K562 (cell line): ENCODE measurements around the gene MYH3. TPM values are rescaled to one million over a fixed set of nuclear protein-coding genes. Genes with fewer than 3 reads are reported as not detected.
A peak's percentile ranks its signal among the peaks of the same experiment; 100 is the strongest.

ENCODE experiments used
- ARID2 ChIP-seq: fragments of 450-650 bp; IDR thresholded peaks from 2 replicates; pipeline ENCODE4 v1.6.1; 2017; ENCODE audit warnings: antibody characterized with exemption, mild to moderate bottlenecking
- BCL6 ChIP-seq: fragments of 250-450 bp; sonication (Bioruptor Pico); IDR thresholded peaks from 2 replicates; pipeline ENCODE4 v1.4.0; 2020
- BRD4 ChIP-seq: fragments of 200-600 bp; sonication (generic); IDR thresholded peaks from 2 replicates; pipeline ENCODE4 v1.6.1; 2017; ENCODE audit warnings: inconsistent platforms
- GABPB1 ChIP-seq: sonication (generic); formaldehyde crosslinking; IDR thresholded peaks from 2 replicates; pipeline ENCODE4 v1.8.0; 2022; ENCODE audit warnings: mild to moderate bottlenecking, missing genetic modification reagents
- HDAC8 ChIP-seq: fragments of 450-650 bp; IDR thresholded peaks from 2 replicates; pipeline ENCODE4 v1.6.1; 2016; ENCODE audit warnings: mild to moderate bottlenecking, missing genetic modification characterization, moderate library complexity, missing compliant biosample characterization
- PHF8 ChIP-seq: fragments of 200-600 bp; sonication (generic); IDR thresholded peaks from 2 replicates; pipeline ENCODE4 v1.6.1; 2012; ENCODE audit warnings: mixed run types, mild to moderate bottlenecking, inconsistent platforms, low read length, moderate library complexity, borderline replicate concordance
- PTRF ChIP-seq: fragments of 450-650 bp; IDR thresholded peaks from 2 replicates; pipeline ENCODE4 v1.6.1; 2016; ENCODE audit warnings: mild to moderate bottlenecking, missing genetic modification characterization, missing compliant biosample characterization
- RNF219 ChIP-seq: fragments of 250-450 bp; sonication (Bioruptor Pico); IDR thresholded peaks from 2 replicates; pipeline ENCODE4 v1.5.0; 2022; ENCODE audit warnings: mild to moderate bottlenecking
- TCF3 ChIP-seq: sonication (generic); formaldehyde crosslinking; IDR thresholded peaks from 2 replicates; pipeline ENCODE4 v1.4.0; 2020; ENCODE audit warnings: mild to moderate bottlenecking, missing genetic modification reagents
- TFAP4 ChIP-seq: sonication (generic); formaldehyde crosslinking; IDR thresholded peaks from 2 replicates; pipeline ENCODE4 v1.8.0; 2022; ENCODE audit warnings: missing genetic modification reagents, mild to moderate bottlenecking, moderate library complexity, borderline replicate concordance
- WHSC1 ChIP-seq: IDR thresholded peaks from one replicate; pipeline ENCODE4 v1.6.1; 2012; ENCODE audit warnings: low read length, control low read depth, inconsistent platforms
- ZBTB1 ChIP-seq: sonication (generic); formaldehyde crosslinking; IDR thresholded peaks from 2 replicates; pipeline ENCODE4 v1.8.1; 2023; ENCODE audit warnings: missing genetic modification reagents, low read depth, mild to moderate bottlenecking, borderline replicate concordance
- ZBTB7A ChIP-seq: IDR thresholded peaks from 2 replicates; pipeline ENCODE4 v1.6.1; 2011; ENCODE audit warnings: low read depth, mild to moderate bottlenecking, low read length, moderate library complexity, borderline replicate concordance; ENCODE audit not compliant: control insufficient read depth
- ZFP30 ChIP-seq: fragments of 250-450 bp; sonication (Bioruptor Pico); IDR thresholded peaks from 2 replicates; pipeline ENCODE4 v1.8.0; 2022; ENCODE audit warnings: moderate library complexity, mild to moderate bottlenecking, inconsistent platforms, borderline replicate concordance
- ZNF134 ChIP-seq: fragments of 250-450 bp; sonication (Bioruptor Pico); conservative IDR thresholded peaks from 2 replicates; pipeline ENCODE4 v1.4.0; 2020
- ZNF444 ChIP-seq: fragments of 250-450 bp; sonication (Bioruptor Pico); IDR thresholded peaks from 2 replicates; pipeline ENCODE4 v1.4.0; 2020; ENCODE audit warnings: mild to moderate bottlenecking, moderate library complexity
- polyA plus RNA-seq, 8 experiments: library from polyadenylated mRNA; depleted of rRNA in 4 of 8; stranded (reverse) in 5 of 8; unstranded in 3 of 8; fragments of >200 nt; fragmentation: Nextera tagmentation in 2 of 8; fragmentation: Illumina TruSeq in 1 of 8; extraction: Ambion mirVana in 2 of 8; extraction: Trizol in 1 of 8; gene quantifications; 2 replicates each; pipeline versions ENCODE4 v1.2.1 to v1.2.3, GENCODE V29; 2011 to 2014; ENCODE audit warnings: inconsistent platforms in 1 of 8, missing spikeins in 1 of 8
- total RNA-seq, 7 experiments: library from RNA; depleted of rRNA in 6 of 7; stranded (reverse); fragments of >200 nt in 6 of 7; fragmentation: Illumina TruSeq in 2 of 7; extraction: Trizol in 2 of 7; gene quantifications; 2 replicates each; pipeline versions ENCODE4 v1.2.1 to v1.2.3, GENCODE V29; 2011 to 2021; ENCODE audit warnings: low replicate concordance in 1 of 7
- TF ChIP-seq, protein P1 (sequence below): fragments of 450-650 bp; IDR thresholded peaks from 2 replicates; pipeline ENCODE4 v1.6.1; 2016; ENCODE audit warnings: borderline replicate concordance
- TF ChIP-seq, protein P2 (sequence below), 2 experiments: fragments of 450-650 bp; conservative IDR thresholded peaks; 2 replicates each; pipeline ENCODE4 v1.6.1; 2017; ENCODE audit warnings: mild to moderate bottlenecking in 2 of 2, moderate library complexity in 2 of 2
- TF ChIP-seq, protein P3 (sequence below): sonication (generic); formaldehyde crosslinking; IDR thresholded peaks from 2 replicates; pipeline ENCODE4 v1.5.0; 2020; ENCODE audit warnings: missing genetic modification reagents

Gene MYH3
- total and polyA plus RNA-seq, 9 of the 15 experiments (the other 6 are each of a cell fraction or from before 2014, with no cell fraction given), result 0.24 to 0.75 (median 0.40) TPM; not detected in 1

DNA sequence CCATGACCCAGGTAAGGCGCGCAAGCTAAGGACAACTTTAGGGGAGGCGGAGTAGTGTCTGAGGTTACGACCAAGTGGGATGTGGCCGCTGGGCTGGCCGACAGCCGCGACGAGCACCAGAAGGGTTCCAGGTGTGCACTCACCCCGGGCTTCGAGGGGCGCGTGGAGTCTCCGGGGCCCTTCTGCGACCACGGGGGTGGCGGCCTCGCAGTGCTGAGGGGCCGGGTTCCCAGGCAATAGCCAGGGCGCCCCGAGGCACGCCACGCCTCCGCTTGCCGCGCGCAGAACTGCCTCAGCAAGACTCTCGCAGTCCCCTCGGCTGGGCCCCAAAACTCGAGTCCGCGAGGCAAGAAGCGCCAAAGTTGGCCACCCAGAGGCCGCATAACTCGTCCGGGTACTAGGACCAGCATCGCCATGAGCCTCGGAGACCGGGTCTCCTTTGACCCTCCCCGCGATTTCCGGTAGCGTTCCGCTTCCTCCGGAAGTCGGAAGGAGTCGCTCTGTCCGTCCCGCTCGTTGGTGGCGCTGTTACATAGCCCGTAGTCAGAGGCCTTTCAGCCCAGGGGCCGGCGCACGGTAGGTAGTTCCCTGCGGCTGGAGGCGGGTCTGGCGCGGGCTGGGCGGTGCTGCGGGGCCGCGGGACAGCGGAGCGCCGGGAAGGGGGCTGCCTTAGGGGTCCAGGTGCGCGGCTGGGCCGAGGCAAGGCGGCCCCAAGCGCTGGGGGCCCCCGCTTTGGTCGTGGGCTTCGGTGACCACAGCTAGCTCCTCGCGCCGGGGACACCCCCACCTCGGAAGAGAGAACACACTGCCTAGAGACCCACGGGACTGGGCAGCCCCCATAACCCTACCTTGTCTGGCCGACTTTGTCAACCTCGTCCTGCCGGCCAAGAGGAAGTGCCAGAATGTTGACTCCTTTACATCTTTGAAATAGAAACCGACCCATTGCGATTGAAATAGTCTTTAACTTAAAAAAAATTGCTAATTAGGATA lies 40.3 kb upstream of the MYH3 start, which contains the start of the genes ADPRM and SCO1 (continued):
- TF ChIP-seq ZNF134 (CRISPR knock-in tag), result no peak
- TF ChIP-seq PTRF (tag), result no peak
- TF ChIP-seq, protein P1, sequence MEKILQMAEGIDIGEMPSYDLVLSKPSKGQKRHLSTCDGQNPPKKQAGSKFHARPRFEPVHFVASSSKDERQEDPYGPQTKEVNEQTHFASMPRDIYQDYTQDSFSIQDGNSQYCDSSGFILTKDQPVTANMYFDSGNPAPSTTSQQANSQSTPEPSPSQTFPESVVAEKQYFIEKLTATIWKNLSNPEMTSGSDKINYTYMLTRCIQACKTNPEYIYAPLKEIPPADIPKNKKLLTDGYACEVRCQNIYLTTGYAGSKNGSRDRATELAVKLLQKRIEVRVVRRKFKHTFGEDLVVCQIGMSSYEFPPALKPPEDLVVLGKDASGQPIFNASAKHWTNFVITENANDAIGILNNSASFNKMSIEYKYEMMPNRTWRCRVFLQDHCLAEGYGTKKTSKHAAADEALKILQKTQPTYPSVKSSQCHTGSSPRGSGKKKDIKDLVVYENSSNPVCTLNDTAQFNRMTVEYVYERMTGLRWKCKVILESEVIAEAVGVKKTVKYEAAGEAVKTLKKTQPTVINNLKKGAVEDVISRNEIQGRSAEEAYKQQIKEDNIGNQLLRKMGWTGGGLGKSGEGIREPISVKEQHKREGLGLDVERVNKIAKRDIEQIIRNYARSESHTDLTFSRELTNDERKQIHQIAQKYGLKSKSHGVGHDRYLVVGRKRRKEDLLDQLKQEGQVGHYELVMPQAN, result peak; percentile 75; the same call in 1 of the 2 replicates
- TF ChIP-seq RNF219 (CRISPR knock-in tag), result no peak
- TF ChIP-seq ZNF444 (CRISPR knock-in tag), result no peak
- TF ChIP-seq BRD4, result no peak
- TF ChIP-seq, protein P2, sequence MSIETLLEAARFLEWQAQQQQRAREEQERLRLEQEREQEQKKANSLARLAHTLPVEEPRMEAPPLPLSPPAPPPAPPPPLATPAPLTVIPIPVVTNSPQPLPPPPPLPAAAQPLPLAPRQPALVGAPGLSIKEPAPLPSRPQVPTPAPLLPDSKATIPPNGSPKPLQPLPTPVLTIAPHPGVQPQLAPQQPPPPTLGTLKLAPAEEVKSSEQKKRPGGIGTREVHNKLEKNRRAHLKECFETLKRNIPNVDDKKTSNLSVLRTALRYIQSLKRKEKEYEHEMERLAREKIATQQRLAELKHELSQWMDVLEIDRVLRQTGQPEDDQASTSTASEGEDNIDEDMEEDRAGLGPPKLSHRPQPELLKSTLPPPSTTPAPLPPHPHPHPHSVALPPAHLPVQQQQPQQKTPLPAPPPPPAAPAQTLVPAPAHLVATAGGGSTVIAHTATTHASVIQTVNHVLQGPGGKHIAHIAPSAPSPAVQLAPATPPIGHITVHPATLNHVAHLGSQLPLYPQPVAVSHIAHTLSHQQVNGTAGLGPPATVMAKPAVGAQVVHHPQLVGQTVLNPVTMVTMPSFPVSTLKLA (conservative IDR thresholded peaks at IDR 0.05), result peak; percentile 59 to 81; a peak in 2 of 4 replicates
- TF ChIP-seq, protein P3, sequence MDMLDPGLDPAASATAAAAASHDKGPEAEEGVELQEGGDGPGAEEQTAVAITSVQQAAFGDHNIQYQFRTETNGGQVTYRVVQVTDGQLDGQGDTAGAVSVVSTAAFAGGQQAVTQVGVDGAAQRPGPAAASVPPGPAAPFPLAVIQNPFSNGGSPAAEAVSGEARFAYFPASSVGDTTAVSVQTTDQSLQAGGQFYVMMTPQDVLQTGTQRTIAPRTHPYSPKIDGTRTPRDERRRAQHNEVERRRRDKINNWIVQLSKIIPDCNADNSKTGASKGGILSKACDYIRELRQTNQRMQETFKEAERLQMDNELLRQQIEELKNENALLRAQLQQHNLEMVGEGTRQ (CRISPR knock-in tag), result no peak
- no peak for TF ChIP-seq HDAC8 (tag)
- TF ChIP-seq TCF3 (CRISPR knock-in tag), result no peak
- peak; percentile 83; the same call in 1 of the 2 replicates for TF ChIP-seq ZBTB7A
- no peak for TF ChIP-seq ARID2
- no peak for TF ChIP-seq ZBTB1 (CRISPR knock-in tag)
- no peak for TF ChIP-seq BCL6
- TF ChIP-seq ZFP30, result no peak
- no peak for TF ChIP-seq WHSC1
- peak; percentile 22; the same call in 1 of the 2 replicates for TF ChIP-seq TFAP4
- TF ChIP-seq PHF8, result peak; percentile 93; the same call in 1 of the 2 replicates
- peak; percentile 94 for TF ChIP-seq GABPB1 (CRISPR knock-in tag)
